K562 (cell line): ENCODE data around the gene NCOR2. TPM values are rescaled to one million over a fixed set of nuclear protein-coding genes. Genes with fewer than 3 reads are reported as not detected.
A peak's percentile ranks its signal among the peaks of the same experiment; 100 is the strongest.

Source experiments
- ATAC-seq: fragments of 200-7000 bp; cut with Tn5 transposase; 3 replicates; pipeline ENCODE4 v1.9.1; 2020; ENCODE audit warnings: moderate library complexity
- BruUV-seq: library from RNA; stranded (reverse); fragments of 400-500 nt; replicated peaks from 2 replicates; lab custom pipeline; 2021; lab: Mats Ljungman, UMichigan
- CTCF ChIA-PET: fragments of 300-600 bp; formaldehyde crosslinking; extraction: SDS; loops from one replicate; lab custom pipeline; 2021; ENCODE audit warnings: low intra/inter-chr PET ratio; lab: Yijun Ruan, JAX
- POLR2A ChIA-PET: fragments of 300-600, 350-650 bp; sonication (Branson Sonifier 250); formaldehyde crosslinking; extraction: SDS; loops from one replicate; lab custom pipeline; 2021; ENCODE audit warnings: antibody characterized with exemption, inconsistent platforms; lab: Yijun Ruan, JAX
- DNase-seq, 4 experiments: peaks; one replicate each; pipeline versions ENCODE4 v3.0.0 to v3.0.0-alpha.2; 2011 to 2018; ENCODE audit warnings: low spot score in 3 of 4, mixed read lengths in 3 of 4; ENCODE audit errors: extremely low read depth in 1 of 4
- FAIRE-seq: peaks from 2 replicates; lab custom pipeline; 2011; peaks lifted over from hg19 to GRCh38; lab: Jason Lieb, UNC
- H2AFZ ChIP-seq: 2 replicates; pipeline ENCODE4 v1.6.0; 2011; ENCODE audit warnings: low read depth, low read length, control low read depth, inconsistent platforms
- H3K27ac ChIP-seq: fragments of 200-600 bp; 3 replicates; pipeline ENCODE4 v1.8.0; 2011; ENCODE audit warnings: low read depth, mild to moderate bottlenecking, control low read depth, inconsistent platforms, low read length, moderate library complexity, mixed read lengths; ENCODE audit errors: extremely low read depth
- H3K27me3 ChIP-seq, 2 experiments: fragments of 300-600 bp in 1 of 2; 2 replicates in 1 of 2; 3 replicates in 1 of 2; pipeline versions ENCODE4 v1.6.0 to v1.8.0; 2011; ENCODE audit warnings: inconsistent platforms in 2 of 2, low read length in 2 of 2, mild to moderate bottlenecking in 1 of 2, mixed read lengths in 1 of 2, moderate library complexity in 1 of 2; ENCODE audit not compliant: control insufficient read depth in 2 of 2, insufficient read depth in 2 of 2
- H3K36me3 ChIP-seq: fragments of 300-600 bp; 3 replicates; pipeline ENCODE4 v1.8.0; 2011; ENCODE audit warnings: mild to moderate bottlenecking, low read length, inconsistent platforms; ENCODE audit not compliant: control insufficient read depth, insufficient read depth
- H3K4me1 ChIP-seq, 2 experiments: fragments of 200-600 bp in 1 of 2; replicated peaks in 1 of 2; 2 replicates in 1 of 2; 3 replicates in 1 of 2; pipeline versions ENCODE4 v1.5.1 to v1.8.0; 2011; ENCODE audit warnings: inconsistent platforms in 2 of 2, low read length in 2 of 2, mild to moderate bottlenecking in 1 of 2, mixed read lengths in 1 of 2, moderate library complexity in 1 of 2; ENCODE audit not compliant: control insufficient read depth in 2 of 2, insufficient read depth in 2 of 2
- H3K4me2 ChIP-seq: 2 replicates; pipeline ENCODE4 v1.6.1; 2011; ENCODE audit warnings: low read length, control low read depth, inconsistent platforms, mixed read lengths; ENCODE audit not compliant: insufficient read depth
- H3K4me3 ChIP-seq: fragments of 200-600 bp; sonication (generic), shearing (Covaris generic); 2 replicates; pipeline ENCODE4 v1.5.1; 2016; ENCODE audit warnings: control low read depth, inconsistent platforms
- H3K79me2 ChIP-seq: fragments of 200-600 bp; 3 replicates; pipeline ENCODE4 v1.8.0; 2011; ENCODE audit warnings: low read length, inconsistent platforms; ENCODE audit not compliant: control insufficient read depth, insufficient read depth
- H3K9ac ChIP-seq, 2 experiments: 2 replicates each; pipeline versions ENCODE4 v1.6.0 to v1.6.1; 2011; ENCODE audit warnings: low read depth in 2 of 2, low read length in 2 of 2, control low read depth in 1 of 2, inconsistent platforms in 1 of 2, mild to moderate bottlenecking in 1 of 2, mixed read lengths in 1 of 2; ENCODE audit not compliant: insufficient read depth in 1 of 2
- H3K9me1 ChIP-seq: one replicate; pipeline ENCODE4 v1.6.0; 2011; ENCODE audit warnings: inconsistent platforms, mild to moderate bottlenecking, low read length, moderate library complexity; ENCODE audit not compliant: control insufficient read depth, insufficient read depth
- H3K9me3 ChIP-seq: replicated peaks from 2 replicates; pipeline ENCODE4 v1.5.1; 2011; ENCODE audit warnings: low read depth, low read length, inconsistent platforms; ENCODE audit not compliant: control insufficient read depth, insufficient read depth
- H4K20me1 ChIP-seq: replicated peaks from 2 replicates; pipeline ENCODE4 v1.6.1; 2011; ENCODE audit warnings: low read length, inconsistent platforms, mixed read lengths; ENCODE audit not compliant: control insufficient read depth, insufficient read depth
- ATF1 ChIP-seq, 2 experiments: fragments of 450-650 bp in 1 of 2; IDR thresholded peaks; 2 replicates each; pipeline ENCODE4 v1.6.1; 2016; ENCODE audit warnings: missing compliant biosample characterization in 1 of 2, missing genetic modification characterization in 1 of 2
- CBX1 ChIP-seq: sonication (generic); IDR thresholded peaks from 2 replicates; pipeline ENCODE4 v1.6.1; 2016; ENCODE audit warnings: antibody characterized with exemption, low read depth, mild to moderate bottlenecking
- DACH1 ChIP-seq: fragments of 450-650 bp; IDR thresholded peaks from 2 replicates; pipeline ENCODE4 v1.6.1; 2018; ENCODE audit not compliant: partially characterized antibody
- HDAC1 ChIP-seq, 2 experiments: fragments of 450-650 bp; IDR thresholded peaks; 2 replicates each; pipeline ENCODE4 v1.6.1; 2016 to 2017; ENCODE audit warnings: inconsistent platforms in 1 of 2, mild to moderate bottlenecking in 1 of 2, moderate library complexity in 1 of 2
- HOXB6 ChIP-seq: fragments of 250-450 bp; sonication (Bioruptor Pico); IDR thresholded peaks from 2 replicates; pipeline ENCODE4 v1.5.1; 2022; ENCODE audit warnings: mild to moderate bottlenecking, borderline replicate concordance
- KDM1A ChIP-seq, 2 experiments: fragments of 450-650 bp; IDR thresholded peaks; 2 replicates each; pipeline ENCODE4 v1.6.1; 2016; ENCODE audit warnings: mild to moderate bottlenecking in 2 of 2
- KLF6 ChIP-seq: fragments of 250-450 bp; sonication (Bioruptor Pico); IDR thresholded peaks from 2 replicates; pipeline ENCODE4 v1.4.0; 2020; ENCODE audit warnings: mild to moderate bottlenecking, moderate library complexity, borderline replicate concordance
- NELFE ChIP-seq: IDR thresholded peaks from 2 replicates; pipeline ENCODE4 v1.6.1; 2011; ENCODE audit warnings: mild to moderate bottlenecking; ENCODE audit not compliant: insufficient read depth, insufficient read length
- NR2C1 ChIP-seq, 2 experiments: fragments of 450-650 bp; IDR thresholded peaks; 2 replicates each; pipeline ENCODE4 v1.6.1; 2017; ENCODE audit warnings: mild to moderate bottlenecking in 2 of 2, antibody characterized with exemption in 1 of 2, inconsistent platforms in 1 of 2, missing compliant biosample characterization in 1 of 2, missing genetic modification characterization in 1 of 2
- TAF7 ChIP-seq: fragments of 450-650 bp; IDR thresholded peaks from 2 replicates; pipeline ENCODE4 v1.6.1; 2016; ENCODE audit warnings: missing genetic modification characterization, missing compliant biosample characterization
- TBP ChIP-seq: optimal IDR thresholded peaks from 2 replicates; pipeline ENCODE3; 2011; ENCODE audit warnings: low read depth, low read length, improper control_type of control experiment
- YY1 ChIP-seq, 3 experiments: IDR thresholded peaks; 2 replicates each; pipeline ENCODE4 v1.6.1; 2011; ENCODE audit warnings: low read length in 2 of 3, mild to moderate bottlenecking in 2 of 3, moderate library complexity in 2 of 3, borderline replicate concordance in 1 of 3, control low read depth in 1 of 3, low read depth in 1 of 3; ENCODE audit not compliant: insufficient read depth in 3 of 3, insufficient replicate concordance in 2 of 3, control insufficient read depth in 1 of 3, insufficient read length in 1 of 3; ENCODE audit errors: extremely low read depth in 1 of 3
- ZBTB12 ChIP-seq: fragments of 250-450 bp; sonication (Bioruptor Pico); IDR thresholded peaks from 2 replicates; pipeline ENCODE4 v1.4.0; 2020
- ZNF232 ChIP-seq: sonication (generic); formaldehyde crosslinking; IDR thresholded peaks from 2 replicates; pipeline ENCODE4 v1.8.0; 2022; ENCODE audit warnings: mild to moderate bottlenecking, missing genetic modification reagents
- ZNF282 ChIP-seq: sonication (generic); formaldehyde crosslinking; IDR thresholded peaks from 2 replicates; pipeline ENCODE4 v1.8.1; 2023; ENCODE audit warnings: missing genetic modification reagents
- ZNF436 ChIP-seq: fragments of 250-450, 450-650 bp; sonication (Bioruptor Pico); formaldehyde crosslinking; IDR thresholded peaks from 2 replicates; pipeline ENCODE4 v1.7.0; 2020; ENCODE audit warnings: mild to moderate bottlenecking
- WGBS: fragments of 100-300 bp; shearing (Covaris generic); methylation state at CpG from one replicate; pipeline ENCODE4 v1.1.6; 2016; ENCODE audit warnings: low coverage, mixed read lengths; ENCODE audit not compliant: insufficient coverage; ENCODE audit errors: missing lambda C conversion rate; 5-methylcytosine and 5-hydroxymethylcytosine counted together
- in situ Hi-C: fragments of 300-500 bp; cut with MboI; formaldehyde crosslinking; loops from 4 replicates; pipeline ENCODE4 v1.15.0; 2018; ENCODE audit warnings: inconsistent platforms, mixed read lengths
- intact Hi-C: fragments of 100-400 bp; cut with micrococcal nuclease; formaldehyde crosslinking; loops from 2 replicates; pipeline ENCODE4 v1.14.2; 2022
- polyA plus RNA-seq, 8 experiments: library from polyadenylated mRNA; depleted of rRNA in 4 of 8; stranded (reverse) in 5 of 8; unstranded in 3 of 8; fragments of >200 nt; fragmentation: Nextera tagmentation in 2 of 8; fragmentation: Illumina TruSeq in 1 of 8; extraction: Ambion mirVana in 2 of 8; extraction: Trizol in 1 of 8; gene quantifications; 2 replicates each; pipeline versions ENCODE4 v1.2.1 to v1.2.3, GENCODE V29; 2011 to 2014; ENCODE audit warnings: inconsistent platforms in 1 of 8, missing spikeins in 1 of 8
- total RNA-seq, 7 experiments: library from RNA; depleted of rRNA in 6 of 7; stranded (reverse); fragments of >200 nt in 6 of 7; fragmentation: Illumina TruSeq in 2 of 7; extraction: Trizol in 2 of 7; gene quantifications; 2 replicates each; pipeline versions ENCODE4 v1.2.1 to v1.2.3, GENCODE V29; 2011 to 2021; ENCODE audit warnings: low replicate concordance in 1 of 7

Gene NCOR2
- total and polyA plus RNA-seq, 9 of the 15 experiments (the other 6 are each of a cell fraction or from before 2014, with no cell fraction given): 0.18 to 126 (median 8.4) TPM

- Histone ChIP-seq H3K79me2 (peaks cover 82% of the 10 kb centered on the region), H3K9ac (peak overlapping the region in 1 of 2 experiments; percentile 78; a peak in 2 of 4 replicates), H3K9me3 (no peaks in the 10 kb centered on the region), H3K27ac (no peak overlapping the region), H3K27me3 (no peaks in the 10 kb centered on the region), H3K4me3 (no peak overlapping the region), H4K20me1 (peaks cover 68% of the 10 kb centered on the region), H2AFZ (no peak overlapping the region), H3K4me1 (peaks cover 5 to 66% of the 10 kb centered on the region in 2 experiments; a peak in 4 of 5 replicates), H3K9me1 (peaks cover 3% of the 10 kb centered on the region), H3K4me2 (no peak overlapping the region), H3K36me3 (peaks cover 4% of the 10 kb centered on the region; the same call in 1 of the 3 replicates)
- POLR2A ChIA-PET: interaction anchor here (0.6 to 1.3 kb wide), 3 partner anchors 9 to 48 kb away, joined by 3 read pairs; no protein-coding TSS in a partner anchor
- no peak for FAIRE-seq
- BruUV-seq: no TSS peak
- WGBS: 83% methylated on average over 32 of the region's 37 CpGs
- no peak for ATAC-seq
- DNase-seq: no peak
- intact Hi-C loops: no loop called here
- CTCF ChIA-PET: no interaction called here
- in situ Hi-C loops: no loop called here
- TF ChIP-seq HDAC1 (IDR thresholded peaks at IDR 0.05) (no peak), NELFE (no peak), HOXB6 (CRISPR knock-in tag) (no peak), TBP (no peak), KLF6 (CRISPR knock-in tag) (no peak), DACH1 (no peak), NR2C1 (IDR thresholded peaks at IDR 0.05) (no peak), NR2C1 (tag; IDR thresholded peaks at IDR 0.05) (no peak), ZNF282 (CRISPR knock-in tag) (no peak), ATF1 (CRISPR knock-in tag; IDR thresholded peaks at IDR 0.05) (no peak), ATF1 (tag; IDR thresholded peaks at IDR 0.05) (no peak), KDM1A (IDR thresholded peaks at IDR 0.05) (peak in 1 of 2 experiments; percentile 6; a peak in 1 of 4 replicates), ZNF436 (0 out of 2 replicates have a peak, but pooled peaks have one; percentile 16), CBX1 (0 out of 2 replicates have a peak, but pooled peaks have one; percentile 39), ZNF232 (no peak), YY1 (IDR thresholded peaks at IDR 0.05; ENCODE audit: borderline replicate concordance in 1 of 3, control insufficient read depth in 1 of 3, extremely low read depth in 1 of 3, insufficient read depth in 3 of 3, insufficient read length in 1 of 3, insufficient replicate concordance in 2 of 3, low read depth in 1 of 3, low read length in 2 of 3) (no peak), TAF7 (no peak), ZBTB12 (no peak)
Observed at GRCh38 chr12:124539084-124540041, 28.0 kb downstream of the NCOR2 start.
